Left hindlimb (tissue), 1 donor: ENCODE measurements around the gene ZBTB18.
"Not testable (repeated sequence)": the region's sequence is repeated elsewhere in the genome, so short reads cannot be mapped to it uniquely, and the experiment has no call there.

Source experiments
- DNase-seq: peaks from one replicate; pipeline ENCODE4 v3.0.0-alpha.2; 2018

The ZBTB18 gene

DNA sequence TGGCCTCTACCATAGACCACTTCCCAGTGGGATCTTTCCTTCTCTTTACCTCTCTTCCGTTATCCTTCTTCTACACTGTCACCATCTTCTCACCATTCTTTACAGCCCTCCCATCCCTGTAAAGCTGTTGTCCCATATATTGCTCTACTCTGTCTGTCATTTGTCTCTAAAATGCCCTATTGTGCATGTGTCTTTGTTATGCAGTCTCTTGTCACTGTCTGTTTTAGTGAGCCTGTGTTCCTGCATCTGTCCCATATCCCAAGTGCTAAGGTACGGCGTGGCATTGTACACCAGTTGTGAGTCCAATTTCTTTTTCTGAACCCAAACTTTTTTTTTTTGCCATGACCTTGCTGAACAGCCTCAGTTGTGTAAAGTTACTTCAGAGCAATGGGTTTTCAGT lies 8.8 kb upstream of the ZBTB18 start:
- no peak for DNase-seq

DNA sequence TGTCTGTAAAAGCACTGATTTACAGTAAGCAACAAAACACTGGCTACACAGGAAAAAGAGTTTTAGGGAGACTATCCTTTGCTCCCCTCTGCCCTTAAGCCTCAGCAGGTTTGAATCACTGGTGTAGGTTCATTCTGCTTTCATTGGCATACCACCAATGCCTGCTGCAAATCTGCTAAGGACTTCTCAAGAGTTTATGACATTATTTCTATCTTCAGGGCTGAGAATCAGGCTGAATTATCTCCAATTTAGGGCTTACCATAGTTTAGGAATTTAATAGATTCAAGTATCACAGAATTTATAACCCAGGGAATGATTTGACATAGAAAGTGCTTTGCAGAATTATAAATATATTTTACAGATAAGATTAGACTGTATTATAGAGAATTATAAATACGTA lies 6.7 kb upstream of the ZBTB18 start:
- DNase-seq = no peak

GRCh38 chr1:244046254-244046653 lies 4.8 kb upstream of the ZBTB18 start:
- DNase-seq = not testable (repeated sequence)

DNA sequence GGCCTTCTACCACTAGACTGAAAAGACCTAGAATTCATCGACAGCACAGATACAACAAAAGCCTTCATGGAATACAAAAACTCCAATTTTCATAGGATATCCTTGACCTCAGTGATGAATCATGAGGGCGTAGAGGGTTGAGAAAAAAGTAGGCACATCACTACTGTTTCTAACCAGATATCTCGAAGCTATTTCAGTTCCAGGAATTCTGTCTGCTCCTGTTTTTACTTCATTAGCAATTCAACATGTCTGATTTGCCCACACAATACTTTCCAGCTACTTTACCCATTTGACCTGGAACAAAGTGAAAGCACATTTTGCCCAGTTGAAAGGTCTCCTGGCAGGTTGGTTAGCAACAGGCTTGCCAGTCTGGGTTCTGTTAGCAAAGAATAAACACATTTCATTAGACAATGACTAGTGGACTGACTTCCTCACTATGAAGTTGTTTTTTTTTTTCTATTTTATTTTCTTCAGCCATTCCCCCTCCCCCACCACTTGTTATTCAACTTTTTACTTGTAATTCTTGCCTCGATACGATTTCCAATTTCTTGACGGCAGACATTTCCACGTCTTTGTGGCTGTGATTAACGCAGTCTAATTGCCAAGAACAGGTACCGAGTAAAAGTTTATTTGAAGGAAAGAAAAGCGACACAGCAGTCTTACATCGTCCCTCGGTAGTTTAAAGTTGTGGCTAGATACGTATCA lies 4.0 kb upstream of the ZBTB18 start:
- DNase-seq = no peak

- no peak for DNase-seq
These were observed 3.3 kb upstream of the ZBTB18 start for GRCh38 chr1:244047621-244048255.

- peak; percentile 100 for DNase-seq
These were observed 2.6 kb upstream of the ZBTB18 start for GRCh38 chr1:244048256-244049161.

DNA sequence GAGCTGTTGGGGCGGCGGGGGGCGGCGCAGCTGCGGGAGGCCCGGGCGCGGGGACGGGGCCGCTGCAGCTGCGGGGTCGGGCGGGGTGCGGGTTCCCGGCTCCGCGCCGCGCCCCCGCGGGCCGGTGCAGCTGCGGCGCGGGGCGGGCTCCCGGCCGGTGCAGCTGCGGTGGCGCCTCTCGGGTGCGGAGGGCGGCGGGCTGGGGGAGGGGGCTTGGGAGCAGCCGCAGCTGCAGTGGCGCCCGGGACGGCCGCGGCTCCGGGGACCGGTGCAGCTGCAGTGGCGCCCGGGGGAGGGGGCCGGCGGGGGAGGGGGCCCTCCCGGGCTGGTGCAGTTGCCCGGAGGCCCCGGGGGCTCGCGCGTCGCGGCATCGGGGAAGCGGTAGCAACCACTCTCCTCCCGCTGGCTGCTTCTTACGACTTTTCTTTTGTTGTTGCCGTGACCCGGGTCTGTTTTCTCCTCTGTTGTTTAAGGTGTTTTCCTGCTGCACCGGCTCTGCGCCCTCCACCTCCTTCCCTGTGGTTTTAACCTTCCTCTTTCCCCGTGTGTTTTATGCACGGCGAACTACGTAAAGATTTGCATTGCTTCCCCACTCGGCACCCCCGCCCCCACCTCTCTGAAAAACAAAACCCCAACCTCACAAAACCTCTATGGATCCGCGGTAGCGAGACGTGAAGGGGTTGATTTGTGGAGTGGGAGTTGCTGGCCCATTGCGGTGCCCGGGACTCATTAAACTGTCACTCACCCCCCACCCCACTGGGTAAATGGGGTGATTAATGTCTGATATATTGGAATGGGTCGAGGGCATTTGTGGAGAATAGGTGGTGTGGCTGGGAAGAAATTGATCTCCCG lies 1.7 kb upstream of the ZBTB18 start:
- peak; percentile 62 for DNase-seq

GRCh38 chr1:244050014-244050834 lies 859 bp upstream of the ZBTB18 start:
- no peak for DNase-seq

- DNase-seq = no peak
These were observed 1.1 kb downstream of the ZBTB18 start for GRCh38 chr1:244052016-244052727.

DNA sequence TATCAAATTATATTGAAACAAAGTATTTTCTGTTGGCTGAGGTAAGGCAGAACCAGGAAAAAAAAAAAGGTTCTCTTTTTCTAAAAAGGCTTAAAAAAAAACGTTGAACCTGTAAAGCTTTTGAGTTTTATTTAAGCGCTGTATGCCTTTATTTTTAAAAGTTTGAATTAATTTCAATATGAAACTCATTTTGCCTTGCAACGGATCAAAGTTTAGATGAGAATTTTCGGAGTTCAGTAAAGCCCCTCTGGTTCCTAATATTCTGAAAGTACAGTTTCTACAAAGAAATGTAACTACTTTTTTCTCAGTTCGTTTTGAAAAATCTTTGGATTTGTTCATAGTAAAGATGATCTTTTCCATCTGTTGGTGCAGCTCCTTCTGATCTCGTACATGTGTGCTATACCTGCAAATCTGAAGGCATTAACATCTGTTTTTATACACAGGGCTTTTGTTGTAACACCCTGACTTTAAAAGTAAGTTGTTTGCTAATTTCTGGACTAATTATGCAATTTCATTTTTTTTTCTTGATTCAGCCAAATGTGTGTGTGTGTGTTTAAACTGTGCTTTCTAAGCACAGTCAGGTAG lies 1.7 kb downstream of the ZBTB18 start:
- DNase-seq = no peak

GRCh38 chr1:244053831-244054230 lies 2.7 kb downstream of the ZBTB18 start:
- no peak for DNase-seq

GRCh38 chr1:244054247-244054923 lies 3.3 kb downstream of the ZBTB18 start:
- no peak for DNase-seq

- DNase-seq = no peak
These were observed 3.8 kb downstream of the ZBTB18 start for GRCh38 chr1:244054924-244055263.

GRCh38 chr1:244056577-244056976 lies 5.5 kb downstream of the ZBTB18 start:
- DNase-seq = no peak

GRCh38 chr1:244057474-244058385 lies 6.6 kb downstream of the ZBTB18 start:
- DNase-seq = no peak

GRCh38 chr1:244060117-244060516 lies 9.0 kb downstream of the ZBTB18 start:
- no peak for DNase-seq

- DNase-seq = no peak
These were observed 9.6 kb downstream of the ZBTB18 start for GRCh38 chr1:244060686-244061085.

GRCh38 chr1:244062156-244062725 lies 11.2 kb downstream of the ZBTB18 start:
- no peak for DNase-seq

- no peak for DNase-seq
These were observed 12.4 kb downstream of the ZBTB18 start for GRCh38 chr1:244063498-244063897.
